Activated T-helper 2 cell treated with anti-CD3 and anti-CD28 coated beads, Interferon-gamma antibody, Interleukin-2, Interleukin-4, amounts not matched to agents 10 μg/mL and 5 μg/mL and 100 μg/mL, durations not matched to agents 14 hours and 24 hours and 36 hours (primary cell): ENCODE data around the gene ANK3. TPM values are rescaled to one million over a fixed set of nuclear protein-coding genes. Genes with fewer than 3 reads are reported as not detected.

Source experiments
- DNase-seq: peaks from one replicate; pipeline ENCODE4 v3.0.0; 2021; ENCODE audit warnings: low spot score
- H3K27ac Mint-ChIP-seq: one replicate; pipeline ENCODE4 v1.8.0; 2021; ENCODE audit warnings: mixed read lengths
- H3K27me3 Mint-ChIP-seq: one replicate; pipeline ENCODE4 v1.8.0; 2021; ENCODE audit warnings: low read depth, mixed read lengths
- H3K36me3 Mint-ChIP-seq: one replicate; pipeline ENCODE4 v1.8.0; 2021; ENCODE audit warnings: low read depth, mixed read lengths
- H3K4me1 Mint-ChIP-seq: one replicate; pipeline ENCODE4 v1.8.0; 2021; ENCODE audit warnings: low read depth, mixed read lengths
- H3K4me3 Mint-ChIP-seq: one replicate; pipeline ENCODE4 v1.8.0; 2021; ENCODE audit warnings: low read depth, mild to moderate bottlenecking, moderate library complexity, mixed read lengths
- H3K9me3 Mint-ChIP-seq: one replicate; pipeline ENCODE4 v1.8.0; 2021; ENCODE audit warnings: mixed read lengths
- intact Hi-C: fragments of 100-400 bp; cut with micrococcal nuclease; formaldehyde crosslinking; loops from one replicate; pipeline ENCODE4 v1.15.1; 2023
- total RNA-seq: library from RNA; stranded (reverse); gene quantifications from 2 replicates; pipeline ENCODE4 v1.2.3, GENCODE V29; 2022

ANK3 gene
- total RNA-seq, 1 donor from 2014 or later, result 14.4 TPM

GRCh38 chr10:60384011-60384410 lies 5.7 kb downstream of the ANK3 start:
- Mint-ChIP-seq H3K4me3 (no peak overlapping the region), H3K9me3 (no peaks in the 10 kb centered on the region), H3K36me3 (no peaks in the 10 kb centered on the region), H3K4me1 (peaks cover under 1% of the 10 kb centered on the region), H3K27me3 (no peaks in the 10 kb centered on the region), H3K27ac (no peak overlapping the region)
- DNase-seq, result no peak
- intact Hi-C loops, result no loop called here

DNA sequence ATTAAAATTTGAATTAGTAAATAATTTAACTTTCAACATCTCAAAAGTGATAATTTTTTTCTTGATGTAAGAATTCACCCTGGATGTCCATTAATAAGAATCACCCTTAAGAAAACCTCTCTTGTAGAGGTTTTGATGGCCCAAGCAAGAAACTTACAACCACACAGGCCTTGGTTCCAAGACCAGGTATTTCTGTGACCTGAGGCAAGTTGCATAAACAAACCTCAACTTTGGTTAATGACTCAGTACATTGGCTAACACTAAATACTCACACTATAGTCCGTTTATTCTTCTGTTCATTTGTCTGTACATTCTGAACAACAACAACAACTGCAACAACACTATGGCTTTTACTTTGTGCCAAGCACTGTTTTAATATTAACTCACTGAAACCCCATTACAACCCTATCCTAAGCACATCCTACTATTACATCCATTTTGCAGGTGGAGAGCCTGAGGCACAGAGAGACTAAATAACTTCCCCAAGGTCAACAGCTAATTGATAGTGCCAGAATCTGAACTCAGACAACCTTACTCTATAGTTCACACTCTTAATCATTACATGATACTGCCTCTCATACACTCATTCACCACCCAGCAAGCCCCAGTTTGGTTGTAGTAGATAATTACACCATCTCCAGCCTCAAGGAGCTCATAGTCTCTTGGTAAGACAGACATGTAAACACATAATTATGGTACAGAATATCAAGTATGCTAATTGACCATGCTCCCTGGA lies 6.6 kb downstream of the ANK3 start:
- no peak overlapping the region for H3K27ac Mint-ChIP-seq
- intact Hi-C loops, result no loop called here
- H3K4me3 Mint-ChIP-seq, result no peak overlapping the region
- H3K9me3 Mint-ChIP-seq, result no peaks in the 10 kb centered on the region
- H3K36me3 Mint-ChIP-seq, result no peaks in the 10 kb centered on the region
- peaks cover under 1% of the 10 kb centered on the region for H3K4me1 Mint-ChIP-seq
- no peaks in the 10 kb centered on the region for H3K27me3 Mint-ChIP-seq
- no peak for DNase-seq

DNA sequence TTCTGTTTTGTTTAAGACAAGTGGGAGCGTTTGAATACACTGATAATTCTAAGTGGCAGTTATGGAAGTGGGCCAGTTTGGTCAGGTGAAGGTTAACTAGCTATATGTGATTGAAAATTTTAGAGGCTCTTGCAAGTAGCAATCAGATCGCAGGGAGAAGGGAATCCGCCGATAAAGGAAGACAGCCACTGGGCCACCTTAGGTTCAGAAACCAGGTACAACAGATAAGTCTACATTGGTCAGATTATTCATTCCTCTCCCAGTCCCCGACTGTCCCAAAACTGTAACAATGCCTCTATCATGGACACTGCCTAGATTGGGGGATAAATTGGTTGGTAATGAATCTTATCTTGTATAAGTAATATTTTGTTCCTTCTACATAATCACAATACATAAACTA lies 8.9 kb downstream of the ANK3 start:
- Mint-ChIP-seq H3K36me3 (no peaks in the 10 kb centered on the region), H3K27me3 (no peaks in the 10 kb centered on the region), H3K27ac (no peak overlapping the region), H3K4me3 (no peak overlapping the region), H3K4me1 (peaks cover 4% of the 10 kb centered on the region), H3K9me3 (no peaks in the 10 kb centered on the region)
- DNase-seq, result no peak
- intact Hi-C loops, result no loop called here

DNA sequence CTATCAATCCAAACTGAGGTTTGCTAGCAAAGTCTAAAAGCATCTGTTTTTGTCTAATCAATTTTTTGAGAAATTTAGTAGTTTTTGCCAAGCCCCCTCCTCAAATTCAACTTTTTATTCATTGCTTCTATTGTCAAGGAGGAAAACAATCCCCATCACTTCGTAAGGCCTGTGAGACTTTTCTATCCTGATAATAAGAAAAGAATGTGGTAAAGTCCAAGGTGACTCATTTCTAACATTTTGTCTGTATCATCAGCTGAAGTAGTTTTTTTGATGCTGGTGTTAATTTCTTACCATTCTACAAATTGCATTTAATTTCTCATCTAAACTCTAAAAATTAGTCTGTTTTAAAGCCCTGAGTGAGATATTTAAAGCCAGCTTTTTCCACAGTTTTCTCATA lies 11.7 kb downstream of the ANK3 start:
- H3K27ac Mint-ChIP-seq, result no peak overlapping the region
- H3K4me3 Mint-ChIP-seq, result no peak overlapping the region
- no peaks in the 10 kb centered on the region for H3K27me3 Mint-ChIP-seq
- DNase-seq, result no peak
- no peaks in the 10 kb centered on the region for H3K36me3 Mint-ChIP-seq
- no peaks in the 10 kb centered on the region for H3K9me3 Mint-ChIP-seq
- intact Hi-C loops, result no loop called here
- H3K4me1 Mint-ChIP-seq, result peaks cover 4% of the 10 kb centered on the region

DNA sequence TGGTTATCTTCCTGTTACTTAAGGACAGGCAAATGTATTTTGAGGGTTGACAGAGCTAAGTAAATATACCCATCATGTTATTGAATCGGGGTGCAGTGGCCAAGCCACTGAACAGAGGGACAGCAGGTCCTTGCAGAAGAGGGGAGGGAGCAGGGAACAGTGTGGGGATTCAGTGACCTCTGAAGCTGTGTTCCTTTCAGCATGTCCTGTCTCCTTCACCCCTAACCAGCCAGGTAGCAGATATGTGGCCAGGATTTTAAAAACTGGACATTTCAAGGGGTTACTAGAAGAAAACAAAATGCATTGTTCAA lies 12.7 kb downstream of the ANK3 start:
- no peak overlapping the region for H3K27ac Mint-ChIP-seq
- no peaks in the 10 kb centered on the region for H3K36me3 Mint-ChIP-seq
- no peaks in the 10 kb centered on the region for H3K27me3 Mint-ChIP-seq
- no peak for DNase-seq
- no peaks in the 10 kb centered on the region for H3K9me3 Mint-ChIP-seq
- no peak overlapping the region for H3K4me3 Mint-ChIP-seq
- H3K4me1 Mint-ChIP-seq, result peaks cover 4% of the 10 kb centered on the region
- intact Hi-C loops, result no loop called here

DNA sequence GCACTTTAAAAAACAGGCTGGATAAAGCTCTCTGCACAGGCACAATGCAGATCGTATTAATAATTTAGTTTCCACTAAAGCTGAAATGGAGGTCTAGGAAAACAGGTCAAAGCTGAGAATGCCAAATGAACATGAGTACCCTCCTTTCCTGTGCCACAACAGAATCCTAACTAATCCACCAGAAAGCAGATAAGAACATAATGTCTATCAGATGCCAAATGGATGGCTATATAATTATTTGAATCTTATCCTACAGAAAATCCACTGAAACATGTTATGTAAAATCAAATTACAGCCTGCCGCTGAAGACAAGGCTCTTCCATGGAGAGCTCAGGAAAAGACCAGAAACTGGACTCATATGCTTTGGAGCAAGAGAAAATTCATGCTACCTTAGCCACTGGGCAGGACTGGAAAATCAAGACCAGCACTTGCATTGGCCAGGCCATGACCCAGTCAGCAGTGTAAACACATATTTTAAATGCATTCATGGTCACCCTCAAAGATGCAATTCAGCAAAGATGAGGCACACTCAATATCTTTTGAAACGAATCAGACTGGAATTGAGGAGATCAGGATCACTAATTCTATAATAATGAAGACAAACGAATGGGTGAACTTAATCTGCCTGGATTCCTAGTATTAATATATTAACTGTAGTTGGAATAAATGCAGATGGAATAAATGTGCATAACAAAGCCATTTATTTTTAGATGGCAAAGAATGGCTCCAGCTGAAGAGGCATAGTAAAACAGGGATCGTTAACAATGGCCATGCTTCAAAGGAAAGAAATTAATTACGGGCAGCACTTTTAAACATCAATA lies 13.2 kb downstream of the ANK3 start:
- intact Hi-C loops, result no loop called here
- no peak overlapping the region for H3K27ac Mint-ChIP-seq
- peaks cover 4% of the 10 kb centered on the region for H3K4me1 Mint-ChIP-seq
- no peaks in the 10 kb centered on the region for H3K36me3 Mint-ChIP-seq
- no peaks in the 10 kb centered on the region for H3K9me3 Mint-ChIP-seq
- no peaks in the 10 kb centered on the region for H3K27me3 Mint-ChIP-seq
- no peak for DNase-seq
- H3K4me3 Mint-ChIP-seq, result no peak overlapping the region

DNA sequence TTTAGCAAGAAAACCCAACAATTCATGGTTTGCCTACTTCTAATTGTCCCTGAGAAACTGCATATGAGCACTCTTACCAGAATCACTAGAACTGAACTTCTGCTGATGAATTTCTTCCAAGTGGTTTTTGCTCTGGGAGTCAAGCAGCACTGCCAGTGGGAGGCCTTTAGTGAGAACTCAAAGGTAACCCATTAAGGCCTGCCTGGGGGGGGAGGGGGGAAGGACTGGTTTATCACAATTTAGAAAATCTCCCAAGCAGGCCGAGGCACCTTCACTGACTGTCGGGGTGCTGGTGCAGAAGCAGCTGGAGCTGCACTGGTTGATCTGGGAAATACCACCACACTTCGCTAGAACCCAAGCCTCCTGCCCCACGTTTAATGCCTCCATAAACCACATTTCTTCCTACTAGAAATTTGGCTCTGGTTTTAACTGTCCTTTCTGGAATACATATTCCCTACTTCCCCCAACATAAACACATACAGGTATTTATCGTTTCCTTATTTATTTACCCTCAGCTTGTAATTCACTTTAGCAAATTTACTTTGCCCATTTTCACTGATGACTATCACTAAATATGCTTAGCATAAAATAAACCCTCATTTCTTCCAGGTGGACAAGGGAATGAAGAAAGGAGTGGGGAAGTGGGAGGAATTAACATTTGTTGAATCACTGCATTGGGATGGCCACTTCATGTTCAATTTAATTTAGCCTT lies 14.2 kb downstream of the ANK3 start:
- H3K27ac Mint-ChIP-seq, result no peak overlapping the region
- intact Hi-C loops, result no loop called here
- no peaks in the 10 kb centered on the region for H3K36me3 Mint-ChIP-seq
- no peak for DNase-seq
- peaks cover 4% of the 10 kb centered on the region for H3K4me1 Mint-ChIP-seq
- H3K4me3 Mint-ChIP-seq, result no peak overlapping the region
- H3K27me3 Mint-ChIP-seq, result no peaks in the 10 kb centered on the region
- H3K9me3 Mint-ChIP-seq, result no peaks in the 10 kb centered on the region

DNA sequence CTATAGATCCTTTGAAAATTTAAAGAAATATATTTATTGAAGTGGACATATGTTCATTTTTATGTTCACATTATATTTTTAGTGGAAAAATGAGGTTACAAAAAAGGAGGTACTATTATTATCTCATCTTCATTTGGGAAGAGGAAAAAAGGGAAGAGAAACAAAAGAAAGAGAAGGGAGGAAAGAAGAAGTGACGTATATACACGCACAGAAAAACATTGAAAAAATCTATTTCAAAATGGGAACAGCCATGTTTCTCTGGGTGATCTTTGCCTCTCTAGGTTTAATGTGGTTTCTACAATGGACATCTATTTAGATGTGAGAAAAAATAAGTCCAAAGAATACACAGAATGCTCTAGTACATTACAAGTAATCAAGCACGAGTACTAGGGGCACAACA lies 14.8 kb downstream of the ANK3 start:
- no peak for DNase-seq
- peaks cover 4% of the 10 kb centered on the region for H3K4me1 Mint-ChIP-seq
- H3K27me3 Mint-ChIP-seq, result no peaks in the 10 kb centered on the region
- no peaks in the 10 kb centered on the region for H3K36me3 Mint-ChIP-seq
- no peaks in the 10 kb centered on the region for H3K9me3 Mint-ChIP-seq
- H3K4me3 Mint-ChIP-seq, result no peak overlapping the region
- H3K27ac Mint-ChIP-seq, result no peak overlapping the region
- intact Hi-C loops, result no loop called here

DNA sequence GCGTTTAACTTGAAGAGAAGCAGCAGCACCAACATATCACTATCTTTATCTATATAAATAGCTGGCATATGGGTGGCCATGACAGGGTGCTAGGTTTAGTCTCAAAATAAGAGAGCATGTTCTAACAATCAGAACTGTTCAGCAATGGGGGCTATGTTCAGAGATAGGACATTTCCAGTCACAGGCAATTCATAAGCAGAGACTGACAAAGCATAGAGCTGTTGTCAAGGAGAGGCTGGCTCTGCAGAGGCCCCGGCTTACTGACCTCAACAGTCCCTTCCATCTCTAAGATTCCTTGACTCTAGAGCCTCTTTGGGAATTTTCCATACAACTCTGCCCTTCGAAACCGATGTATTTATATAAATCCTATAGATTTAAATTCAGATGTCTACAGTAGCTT lies 17.2 kb downstream of the ANK3 start:
- Mint-ChIP-seq H3K4me3 (no peak overlapping the region), H3K36me3 (no peaks in the 10 kb centered on the region), H3K27ac (no peak overlapping the region), H3K9me3 (no peaks in the 10 kb centered on the region), H3K27me3 (no peaks in the 10 kb centered on the region), H3K4me1 (peaks cover 2% of the 10 kb centered on the region)
- DNase-seq, result no peak
- intact Hi-C loops, result no loop called here

DNA sequence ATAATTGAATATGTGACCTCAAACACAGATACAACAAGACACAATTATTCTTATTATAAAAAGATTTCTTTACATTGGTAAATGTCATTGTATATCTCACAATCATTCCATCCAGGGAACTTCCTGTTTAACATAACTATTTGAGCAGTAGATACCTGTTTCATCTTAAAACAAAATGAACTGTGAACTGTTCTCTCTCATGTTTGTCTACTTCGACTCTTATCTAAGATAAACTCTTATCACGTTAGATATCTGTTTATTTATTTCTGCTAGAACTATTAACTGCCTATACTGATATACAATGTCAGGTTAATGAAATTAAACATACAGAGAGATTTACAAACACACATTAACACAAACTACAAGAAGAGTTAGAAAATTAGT lies 20.1 kb downstream of the ANK3 start:
- Mint-ChIP-seq H3K27me3 (no peaks in the 10 kb centered on the region), H3K36me3 (no peaks in the 10 kb centered on the region), H3K9me3 (no peaks in the 10 kb centered on the region), H3K4me3 (no peak overlapping the region), H3K4me1 (no peaks in the 10 kb centered on the region), H3K27ac (no peak overlapping the region)
- no peak for DNase-seq
- intact Hi-C loops, result no loop called here

GRCh38 chr10:60368875-60369546 lies 20.7 kb downstream of the ANK3 start:
- H3K4me3 Mint-ChIP-seq, result no peak overlapping the region
- no peaks in the 10 kb centered on the region for H3K9me3 Mint-ChIP-seq
- no peaks in the 10 kb centered on the region for H3K36me3 Mint-ChIP-seq

GRCh38 chr10:60367901-60368300 lies 21.8 kb downstream of the ANK3 start:
- no peak for DNase-seq
- Mint-ChIP-seq H3K4me3 (no peak overlapping the region), H3K27ac (no peak overlapping the region), H3K9me3 (no peaks in the 10 kb centered on the region), H3K4me1 (no peaks in the 10 kb centered on the region), H3K27me3 (no peaks in the 10 kb centered on the region), H3K36me3 (no peaks in the 10 kb centered on the region)
- intact Hi-C loops, result no loop called here

More at GRCh38 chr10:60368875-60369546, 20.7 kb downstream of the ANK3 start:
- intact Hi-C loops, result no loop called here
- Mint-ChIP-seq H3K27ac (no peak overlapping the region), H3K4me1 (no peaks in the 10 kb centered on the region), H3K27me3 (no peaks in the 10 kb centered on the region)
- no peak for DNase-seq

- no peaks in the 10 kb centered on the region for H3K27me3 Mint-ChIP-seq
- no peak overlapping the region for H3K27ac Mint-ChIP-seq
- no peak for DNase-seq
- H3K4me3 Mint-ChIP-seq, result no peak overlapping the region
- no peaks in the 10 kb centered on the region for H3K36me3 Mint-ChIP-seq
- H3K4me1 Mint-ChIP-seq, result no peaks in the 10 kb centered on the region
- intact Hi-C loops, result no loop called here
- H3K9me3 Mint-ChIP-seq, result no peaks in the 10 kb centered on the region
These were observed 22.2 kb downstream of the ANK3 start for GRCh38 chr10:60367431-60367830.
